Activated naive CD4-positive, alpha-beta T cell treated with anti-CD3 and anti-CD28 coated beads for 36 hours (primary cell): ENCODE results near the gene RHNO1. TPM values are rescaled to one million over a fixed set of nuclear protein-coding genes. Genes with fewer than 3 reads are reported as not detected.

Source experiments
- CTCF ChIA-PET: fragments of 350-600 bp; sonication (Branson Sonifier 250); formaldehyde crosslinking; loops from one replicate; lab custom pipeline; 2021; ENCODE audit warnings: antibody characterized with exemption; lab: Charles Lee
- DNase-seq: peaks from one replicate; pipeline ENCODE4 v3.0.0-alpha.2; 2020
- H3K27ac Mint-ChIP-seq: one replicate; pipeline ENCODE4 v1.8.0; 2021; ENCODE audit warnings: mild to moderate bottlenecking, mixed read lengths
- H3K27me3 Mint-ChIP-seq: one replicate; pipeline ENCODE4 v1.8.0; 2021; ENCODE audit warnings: low read depth, mixed read lengths
- H3K36me3 Mint-ChIP-seq: one replicate; pipeline ENCODE4 v1.8.0; 2021; ENCODE audit warnings: low read depth, mixed read lengths
- H3K4me1 Mint-ChIP-seq: one replicate; pipeline ENCODE4 v1.8.0; 2021; ENCODE audit warnings: low read depth, mixed read lengths
- H3K4me3 Mint-ChIP-seq: one replicate; pipeline ENCODE4 v1.8.0; 2021; ENCODE audit warnings: mild to moderate bottlenecking, moderate library complexity, mixed read lengths
- H3K9me3 Mint-ChIP-seq: one replicate; pipeline ENCODE4 v1.8.0; 2021; ENCODE audit warnings: mixed read lengths
- intact Hi-C: fragments of 100-400 bp; cut with micrococcal nuclease; formaldehyde crosslinking; loops from one replicate; pipeline ENCODE4 v1.15.1; 2023
- total RNA-seq, 2 experiments: library from RNA; stranded (reverse); gene quantifications; one replicate each; pipeline ENCODE4 v1.2.3, GENCODE V29; 2021

The RHNO1 gene
- total RNA-seq, 2 experiments from 2014 or later: 64.6 to 68.1 TPM

GRCh38 chr12:2923057-2923456 is 46.0 kb downstream of the RHNO1 start:
- no peak for DNase-seq
- CTCF ChIA-PET: no interaction called here
- Mint-ChIP-seq H3K36me3 (peaks cover 4% of the 10 kb centered on the region), H3K27ac (no peak overlapping the region), H3K9me3 (no peaks in the 10 kb centered on the region), H3K27me3 (no peaks in the 10 kb centered on the region), H3K4me3 (no peak overlapping the region), H3K4me1 (peaks cover 6% of the 10 kb centered on the region)
- intact Hi-C loops: no loop called here

GRCh38 chr12:2924019-2924418 is 47.0 kb downstream of the RHNO1 start:
- H3K27ac Mint-ChIP-seq: no peak overlapping the region
- DNase-seq: no peak
- CTCF ChIA-PET: interaction anchor here (0.7 kb wide), 1 partner anchor 19 kb away, joined by 4 read pairs; no protein-coding TSS in a partner anchor
- H3K27me3 Mint-ChIP-seq: no peaks in the 10 kb centered on the region
- H3K9me3 Mint-ChIP-seq: no peaks in the 10 kb centered on the region
- H3K36me3 Mint-ChIP-seq: peaks cover 5% of the 10 kb centered on the region
- intact Hi-C loops: no loop called here
- peaks cover 6% of the 10 kb centered on the region for H3K4me1 Mint-ChIP-seq
- no peak overlapping the region for H3K4me3 Mint-ChIP-seq

- H3K4me1 Mint-ChIP-seq: peaks cover 6% of the 10 kb centered on the region
- CTCF ChIA-PET: interaction anchor here (0.6 to 1.0 kb wide), 3 partner anchors 40 to 101 kb away, joined by 3 to 4 read pairs (median 3); no protein-coding TSS in a partner anchor
- no peak for DNase-seq
- no peaks in the 10 kb centered on the region for H3K9me3 Mint-ChIP-seq
- H3K36me3 Mint-ChIP-seq: peaks cover 8% of the 10 kb centered on the region
- H3K4me3 Mint-ChIP-seq: no peak overlapping the region
- no peak overlapping the region for H3K27ac Mint-ChIP-seq
- H3K27me3 Mint-ChIP-seq: no peaks in the 10 kb centered on the region
- intact Hi-C loops: no loop called here
Measured at GRCh38 chr12:2925322-2925995, 48.4 kb downstream of the RHNO1 start.

GRCh38 chr12:2930865-2931264 is 53.8 kb downstream of the RHNO1 start:
- no peaks in the 10 kb centered on the region for H3K27me3 Mint-ChIP-seq
- no peak overlapping the region for H3K27ac Mint-ChIP-seq
- peaks cover 22% of the 10 kb centered on the region for H3K36me3 Mint-ChIP-seq
- CTCF ChIA-PET: interaction anchor here (0.6 kb wide), 1 partner anchor 67 kb away, joined by 3 read pairs; no protein-coding TSS in a partner anchor
- no peaks in the 10 kb centered on the region for H3K9me3 Mint-ChIP-seq
- DNase-seq: no peak
- peaks cover under 1% of the 10 kb centered on the region for H3K4me1 Mint-ChIP-seq
- intact Hi-C loops: no loop called here
- no peak overlapping the region for H3K4me3 Mint-ChIP-seq

GRCh38 chr12:2933586-2933985 is 56.6 kb downstream of the RHNO1 start:
- H3K27ac Mint-ChIP-seq: no peak overlapping the region
- no peak overlapping the region for H3K4me3 Mint-ChIP-seq
- no peaks in the 10 kb centered on the region for H3K27me3 Mint-ChIP-seq
- intact Hi-C loops: no loop called here
- CTCF ChIA-PET: no interaction called here
- H3K4me1 Mint-ChIP-seq: no peaks in the 10 kb centered on the region
- DNase-seq: no peak
- peaks cover 19% of the 10 kb centered on the region for H3K36me3 Mint-ChIP-seq
- H3K9me3 Mint-ChIP-seq: no peaks in the 10 kb centered on the region

GRCh38 chr12:2934371-2934770 is 57.3 kb downstream of the RHNO1 start:
- CTCF ChIA-PET: interaction anchor here (1.3 kb wide), 1 partner anchor 366 kb away, joined by 3 read pairs; no protein-coding TSS in a partner anchor
- DNase-seq: no peak

GRCh38 chr12:2936301-2936700 is 59.3 kb downstream of the RHNO1 start:
- CTCF ChIA-PET: no interaction called here
- Mint-ChIP-seq H3K36me3 (peaks cover 12% of the 10 kb centered on the region), H3K27me3 (no peaks in the 10 kb centered on the region), H3K9me3 (no peaks in the 10 kb centered on the region), H3K4me1 (no peaks in the 10 kb centered on the region), H3K4me3 (no peak overlapping the region), H3K27ac (no peak overlapping the region)
- no peak for DNase-seq
- intact Hi-C loops: no loop called here

More at GRCh38 chr12:2934371-2934770, 57.3 kb downstream of the RHNO1 start:
- H3K4me1 Mint-ChIP-seq: no peaks in the 10 kb centered on the region
- no peak overlapping the region for H3K4me3 Mint-ChIP-seq
- H3K27ac Mint-ChIP-seq: no peak overlapping the region
- H3K36me3 Mint-ChIP-seq: peaks cover 18% of the 10 kb centered on the region
- intact Hi-C loops: no loop called here
- no peaks in the 10 kb centered on the region for H3K9me3 Mint-ChIP-seq
- H3K27me3 Mint-ChIP-seq: no peaks in the 10 kb centered on the region

- Mint-ChIP-seq H3K4me3 (no peak overlapping the region), H3K36me3 (peaks cover 8% of the 10 kb centered on the region), H3K27ac (no peak overlapping the region), H3K4me1 (no peaks in the 10 kb centered on the region), H3K9me3 (no peaks in the 10 kb centered on the region), H3K27me3 (no peaks in the 10 kb centered on the region)
- CTCF ChIA-PET: no interaction called here
- intact Hi-C loops: no loop called here
- DNase-seq: no peak
Measured at GRCh38 chr12:2937500-2937899, 60.5 kb downstream of the RHNO1 start.

Other genes with a start within 250 kb of the RHNO1 start
- 100 to 1,000 TPM; 139 TPM for gene FKBP4, start 82.3 kb upstream of the RHNO1 start, total RNA-seq
- 10 to 100 TPM; 27.5 to 30.5 TPM for gene ITFG2, start 64.6 kb upstream of the RHNO1 start, total RNA-seq
- not detected for gene NRIP2, start 42.2 kb upstream of the RHNO1 start, total RNA-seq
- not detected for gene TEX52, start 20.2 kb upstream of the RHNO1 start, total RNA-seq
- gene FOXM1, start within 50 bp of the RHNO1 start, total RNA-seq: 10 to 100 TPM; 74.6 to 80.5 TPM
- 1 to 10 TPM; 4.1 to 4.4 TPM for gene TULP3, start 13.7 kb downstream of the RHNO1 start, total RNA-seq
- 1 to 10 TPM; 3.7 to 4.5 TPM for gene TEAD4, start 82.2 kb downstream of the RHNO1 start, total RNA-seq
- under 1 TPM; 0.72 to 0.91 TPM for gene TSPAN9, start 200.2 kb downstream of the RHNO1 start, total RNA-seq